OCI-LY3 (cell line): Measurements from ENCODE around the gene PGA5.
"Not testable (repeated sequence)": the region's sequence is repeated elsewhere in the genome, so short reads cannot be mapped to it uniquely, and the experiment has no call there.

Experiments
- CTCF ChIP-seq: fragments of 200-600, 300-600 bp; sonication (generic); IDR thresholded peaks from 2 replicates; pipeline ENCODE4 v1.5.1; 2014; ENCODE audit warnings: antibody characterized with exemption, low read length, low read depth
- EZH2phosphoT487 ChIP-seq: fragments of 200-600 bp; shearing (Covaris generic); IDR thresholded peaks from 2 replicates; pipeline ENCODE4 v1.6.1; 2018; ENCODE audit warnings: antibody characterized with exemption, mixed run types, low read depth

GRCh38 chr11:61229458-61229857 is 11.5 kb upstream of the PGA5 start:
- TF ChIP-seq EZH2phosphoT487, CTCF: not testable (repeated sequence)
